Chondrocyte (in vitro differentiated cells): ENCODE measurements around the gene PHLDA2. TPM values are rescaled to one million over a fixed set of nuclear protein-coding genes. Genes with fewer than 3 reads are reported as not detected.

Source experiments
- DNase-seq: peaks from one replicate; pipeline ENCODE4 v3.0.0; 2021; ENCODE audit warnings: mixed read lengths, low spot score
- H3K27ac Mint-ChIP-seq: one replicate; pipeline ENCODE4 v1.8.0; 2021; ENCODE audit warnings: mild to moderate bottlenecking, moderate library complexity, mixed read lengths; ENCODE audit not compliant: unreplicated experiment
- H3K27me3 Mint-ChIP-seq: 2 replicates; pipeline ENCODE4 v1.8.0; 2021; ENCODE audit warnings: low read depth, mixed read lengths
- H3K36me3 Mint-ChIP-seq: 2 replicates; pipeline ENCODE4 v1.8.0; 2021; ENCODE audit warnings: low read depth, mixed read lengths
- H3K4me1 Mint-ChIP-seq: 2 replicates; pipeline ENCODE4 v1.8.0; 2021; ENCODE audit warnings: low read depth, mild to moderate bottlenecking, mixed read lengths
- H3K4me3 Mint-ChIP-seq: one replicate; pipeline ENCODE4 v1.8.0; 2021; ENCODE audit warnings: mild to moderate bottlenecking, moderate library complexity, mixed read lengths; ENCODE audit not compliant: unreplicated experiment
- H3K9me3 Mint-ChIP-seq: 2 replicates; pipeline ENCODE4 v1.8.0; 2021; ENCODE audit warnings: low read depth, mixed read lengths
- total RNA-seq: library from RNA; stranded (reverse); gene quantifications from 3 replicates; pipeline ENCODE4 v1.2.1, GENCODE V29; 2021
- TF ChIP-seq, protein P1 (sequence below): fragments of 200-600 bp; sonication (generic); IDR thresholded peaks from 2 replicates; pipeline ENCODE4 v1.5.0; 2021; ENCODE audit warnings: antibody characterized with exemption, mild to moderate bottlenecking, moderate library complexity

Gene PHLDA2
- total RNA-seq, 1 donor from 2014 or later = 64.4 TPM

- H3K36me3 Mint-ChIP-seq = peaks cover 7% of the 10 kb centered on the region
- no peak overlapping the region for H3K27ac Mint-ChIP-seq
- no peak for DNase-seq
- TF ChIP-seq, protein P1, sequence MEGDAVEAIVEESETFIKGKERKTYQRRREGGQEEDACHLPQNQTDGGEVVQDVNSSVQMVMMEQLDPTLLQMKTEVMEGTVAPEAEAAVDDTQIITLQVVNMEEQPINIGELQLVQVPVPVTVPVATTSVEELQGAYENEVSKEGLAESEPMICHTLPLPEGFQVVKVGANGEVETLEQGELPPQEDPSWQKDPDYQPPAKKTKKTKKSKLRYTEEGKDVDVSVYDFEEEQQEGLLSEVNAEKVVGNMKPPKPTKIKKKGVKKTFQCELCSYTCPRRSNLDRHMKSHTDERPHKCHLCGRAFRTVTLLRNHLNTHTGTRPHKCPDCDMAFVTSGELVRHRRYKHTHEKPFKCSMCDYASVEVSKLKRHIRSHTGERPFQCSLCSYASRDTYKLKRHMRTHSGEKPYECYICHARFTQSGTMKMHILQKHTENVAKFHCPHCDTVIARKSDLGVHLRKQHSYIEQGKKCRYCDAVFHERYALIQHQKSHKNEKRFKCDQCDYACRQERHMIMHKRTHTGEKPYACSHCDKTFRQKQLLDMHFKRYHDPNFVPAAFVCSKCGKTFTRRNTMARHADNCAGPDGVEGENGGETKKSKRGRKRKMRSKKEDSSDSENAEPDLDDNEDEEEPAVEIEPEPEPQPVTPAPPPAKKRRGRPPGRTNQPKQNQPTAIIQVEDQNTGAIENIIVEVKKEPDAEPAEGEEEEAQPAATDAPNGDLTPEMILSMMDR = no peak
- H3K27me3 Mint-ChIP-seq = no peaks in the 10 kb centered on the region
- H3K4me3 Mint-ChIP-seq = no peak overlapping the region
- peaks cover 2% of the 10 kb centered on the region for H3K9me3 Mint-ChIP-seq
- peaks cover 11% of the 10 kb centered on the region for H3K4me1 Mint-ChIP-seq
These were observed 50.4 kb downstream of the PHLDA2 start for GRCh38 chr11:2878782-2879181.

Other genes with a start within 250 kb of the PHLDA2 start
- 2.5 to 8.5 TPM (median 2.7 TPM) in 3 replicates for gene KCNQ1OT1, start 229.4 kb downstream of the PHLDA2 start, total RNA-seq
- 5.4 to 15.7 TPM (median 14.6 TPM) in 3 replicates for gene CDKN1C, start 43.6 kb downstream of the PHLDA2 start, total RNA-seq
- 83.5 to 135 TPM (median 89.5 TPM) in 3 replicates for gene NAP1L4, start 62.9 kb upstream of the PHLDA2 start, total RNA-seq
- gene CARS1, start 128.0 kb upstream of the PHLDA2 start, total RNA-seq = 49.3 to 106 TPM (median 101 TPM) in 3 replicates
- gene OSBPL5, start 235.9 kb upstream of the PHLDA2 start, total RNA-seq = 43.9 to 78.9 TPM (median 47.6 TPM) in 3 replicates